Loucy (cell line): ENCODE measurements around the gene EEFSEC.

Experiments
- EZH2phosphoT487 ChIP-seq: fragments of 200-600 bp; IDR thresholded peaks from 2 replicates; pipeline ENCODE4 v1.6.1; 2018; ENCODE audit warnings: antibody characterized with exemption, mild to moderate bottlenecking, moderate library complexity, borderline replicate concordance
- TF ChIP-seq, protein P1 (sequence below): fragments of 200-600 bp; sonication (generic); conservative IDR thresholded peaks from 2 replicates; pipeline ENCODE4 v1.5.1; 2014; ENCODE audit warnings: mild to moderate bottlenecking, antibody characterized with exemption, low read length

DNA sequence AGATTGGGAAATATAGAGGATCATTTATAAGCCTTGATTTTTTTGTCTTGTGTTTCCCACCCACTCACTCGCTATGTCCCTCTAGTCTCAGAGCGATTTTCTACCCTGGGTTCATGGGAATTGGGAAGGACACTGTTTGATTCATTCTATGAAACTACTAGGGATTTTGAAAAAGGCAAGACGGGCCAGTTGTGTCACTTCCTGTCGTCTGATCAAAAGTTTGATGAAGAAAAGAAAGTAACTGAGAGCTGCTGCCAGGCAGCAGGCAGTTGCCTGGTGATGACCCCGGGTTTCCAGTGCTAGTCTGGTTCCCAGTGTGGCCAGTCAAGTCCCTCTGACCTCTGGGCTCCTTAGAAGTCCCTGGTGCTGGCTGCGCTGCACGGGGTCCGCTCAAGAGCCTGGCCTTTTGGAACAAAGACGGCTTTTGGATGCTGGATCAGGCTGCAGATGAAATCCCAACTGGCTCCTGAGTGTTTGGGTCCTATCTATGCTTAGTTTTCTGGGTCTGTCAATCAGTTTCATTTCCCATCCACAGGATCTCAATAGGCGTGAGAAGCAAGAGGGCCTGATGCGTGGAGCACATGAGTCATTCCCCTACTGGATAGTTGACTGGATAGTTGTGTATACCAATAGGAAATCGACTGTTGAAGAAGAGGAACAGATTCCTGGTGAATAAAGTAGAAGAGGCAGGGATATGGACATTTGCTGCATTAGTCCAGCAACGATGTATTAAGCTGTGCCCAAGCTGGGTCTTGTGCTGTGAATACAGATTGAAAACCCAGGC, 89.7 kb downstream of the EEFSEC start:
- TF ChIP-seq, protein P1, sequence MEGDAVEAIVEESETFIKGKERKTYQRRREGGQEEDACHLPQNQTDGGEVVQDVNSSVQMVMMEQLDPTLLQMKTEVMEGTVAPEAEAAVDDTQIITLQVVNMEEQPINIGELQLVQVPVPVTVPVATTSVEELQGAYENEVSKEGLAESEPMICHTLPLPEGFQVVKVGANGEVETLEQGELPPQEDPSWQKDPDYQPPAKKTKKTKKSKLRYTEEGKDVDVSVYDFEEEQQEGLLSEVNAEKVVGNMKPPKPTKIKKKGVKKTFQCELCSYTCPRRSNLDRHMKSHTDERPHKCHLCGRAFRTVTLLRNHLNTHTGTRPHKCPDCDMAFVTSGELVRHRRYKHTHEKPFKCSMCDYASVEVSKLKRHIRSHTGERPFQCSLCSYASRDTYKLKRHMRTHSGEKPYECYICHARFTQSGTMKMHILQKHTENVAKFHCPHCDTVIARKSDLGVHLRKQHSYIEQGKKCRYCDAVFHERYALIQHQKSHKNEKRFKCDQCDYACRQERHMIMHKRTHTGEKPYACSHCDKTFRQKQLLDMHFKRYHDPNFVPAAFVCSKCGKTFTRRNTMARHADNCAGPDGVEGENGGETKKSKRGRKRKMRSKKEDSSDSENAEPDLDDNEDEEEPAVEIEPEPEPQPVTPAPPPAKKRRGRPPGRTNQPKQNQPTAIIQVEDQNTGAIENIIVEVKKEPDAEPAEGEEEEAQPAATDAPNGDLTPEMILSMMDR = no peak
- TF ChIP-seq EZH2phosphoT487 = no peak
